ENCODE measurements around the gene ADAT1.

The ADAT1 gene

DNA sequence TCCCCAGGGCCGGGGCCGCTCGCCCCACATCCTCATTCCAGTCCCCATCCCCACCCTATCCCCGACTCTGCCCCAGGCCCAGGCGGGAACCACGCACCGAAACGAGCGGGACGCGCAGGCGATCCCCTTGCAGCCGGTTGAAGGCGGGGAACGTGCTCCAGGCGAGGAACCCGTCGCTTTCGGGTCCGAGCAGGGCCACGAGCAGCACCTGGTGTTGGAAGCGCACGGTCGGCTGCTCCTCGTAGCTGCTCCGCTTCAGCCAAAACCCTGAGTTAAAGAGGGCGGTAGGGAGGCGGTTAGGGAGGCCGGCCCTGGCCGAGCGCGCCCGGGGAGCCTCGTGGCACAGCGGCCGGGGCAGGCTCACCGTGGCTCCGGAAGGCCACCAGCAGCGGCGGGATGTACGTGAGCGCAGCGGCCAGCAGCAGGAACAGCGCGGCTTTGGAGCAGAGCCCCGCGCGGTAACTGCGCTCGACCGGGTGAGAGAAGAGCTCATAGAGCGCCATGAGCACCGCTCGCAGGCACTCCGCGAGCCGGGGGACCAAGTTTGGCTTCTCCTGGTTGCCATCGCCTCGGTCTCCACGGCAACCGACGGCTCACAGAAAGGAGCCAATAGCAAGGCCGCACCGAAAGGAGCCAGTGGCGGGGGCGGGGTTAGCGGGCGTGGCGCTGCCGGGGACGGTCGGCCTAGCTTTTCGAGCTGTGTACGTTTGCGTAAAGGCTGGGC lies 67.2 kb downstream of the ADAT1 start, which contains the start of gene TMEM231 (continued):
- no peak for TF ChIP-seq SCRT1 (tag by site-specific recombination; IDR thresholded peaks at IDR 0.05; ENCODE audit: borderline replicate concordance)

DNA sequence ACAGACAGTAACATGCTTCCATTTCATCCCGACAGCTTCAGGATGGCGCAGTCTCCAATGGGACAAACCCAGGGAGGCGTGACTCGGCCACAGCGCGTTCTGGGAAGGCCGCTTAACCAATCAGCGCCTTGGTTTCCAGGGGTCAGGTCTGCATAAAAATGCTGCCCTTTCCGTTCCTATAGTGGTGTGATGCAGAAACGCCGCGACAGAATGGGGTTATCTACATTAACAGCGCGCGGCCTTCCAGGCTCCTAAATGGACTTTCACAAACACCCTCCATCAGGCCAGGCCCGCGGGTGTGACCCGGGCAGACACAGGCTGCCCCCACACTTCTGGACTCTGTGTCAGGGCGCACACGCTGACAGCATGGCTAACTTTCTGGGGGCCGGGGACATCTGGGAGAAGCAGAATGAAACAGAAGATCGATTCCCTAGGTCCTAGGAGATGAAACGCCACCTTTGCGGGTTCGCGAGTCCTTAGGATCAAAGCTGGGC lies 67.8 kb downstream of the ADAT1 start:
- ChIA-PET CTCF (interaction anchor here (0.7 to 1.4 kb wide), 3 partner anchors 38 to 90 kb away, joined by 4 to 5 read pairs (median 4); partner anchors contain the start of gene TMEM170A), POLR2A (interaction anchor here (1.1 to 2.2 kb wide), 4 partner anchors 10 to 93 kb away, joined by 3 to 22 read pairs (median 10); partner anchors contain the start of genes ADAT1, GABARAPL2, KARS1 and TERF2IP)
- peak overlapping the region; percentile 64 for H3K27ac ChIP-seq (ENCODE audit: extremely low read depth, low read depth, low read length)
- H3K9me3 ChIP-seq (ENCODE audit: control insufficient read depth, insufficient read depth, low read depth, low read length) = no peaks in the 10 kb centered on the region
- no peaks in the 10 kb centered on the region for H3K36me3 ChIP-seq (ENCODE audit: control insufficient read depth in 2 of 2, insufficient read depth in 1 of 2, low read length in 2 of 2)
- H3K4me1 ChIP-seq (ENCODE audit: control insufficient read depth, insufficient read depth, low read length) = no peaks in the 10 kb centered on the region
- peak overlapping the region; percentile 69 for H3K4me3 ChIP-seq (ENCODE audit: low read depth, low read length)
- TF ChIP-seq KLF9 (tag by site-specific recombination; IDR thresholded peaks at IDR 0.05; ENCODE audit: low read depth) = peak; percentile 65
- TF ChIP-seq SP3 (tag by site-specific recombination; IDR thresholded peaks at IDR 0.05) = peak; percentile 25; the same call in 1 of the 2 replicates
- peak; percentile 79; the same call in 1 of the 2 replicates for TF ChIP-seq ZNF530 (tag by site-specific recombination; IDR thresholded peaks at IDR 0.05; ENCODE audit: low read depth)
- TF ChIP-seq ZNF626 (tag by site-specific recombination; IDR thresholded peaks at IDR 0.05) = no peak
- TF ChIP-seq ZFP3 (tag by site-specific recombination; IDR thresholded peaks at IDR 0.05; ENCODE audit: low read depth) = no peak
- TF ChIP-seq, protein P1, sequence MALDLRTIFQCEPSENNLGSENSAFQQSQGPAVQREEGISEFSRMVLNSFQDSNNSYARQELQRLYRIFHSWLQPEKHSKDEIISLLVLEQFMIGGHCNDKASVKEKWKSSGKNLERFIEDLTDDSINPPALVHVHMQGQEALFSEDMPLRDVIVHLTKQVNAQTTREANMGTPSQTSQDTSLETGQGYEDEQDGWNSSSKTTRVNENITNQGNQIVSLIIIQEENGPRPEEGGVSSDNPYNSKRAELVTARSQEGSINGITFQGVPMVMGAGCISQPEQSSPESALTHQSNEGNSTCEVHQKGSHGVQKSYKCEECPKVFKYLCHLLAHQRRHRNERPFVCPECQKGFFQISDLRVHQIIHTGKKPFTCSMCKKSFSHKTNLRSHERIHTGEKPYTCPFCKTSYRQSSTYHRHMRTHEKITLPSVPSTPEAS (tag by site-specific recombination; IDR thresholded peaks at IDR 0.05) = peak; percentile 55; the same call in 1 of the 2 replicates
- peak; percentile 78 for TF ChIP-seq KLF10 (tag by site-specific recombination; IDR thresholded peaks at IDR 0.05)
- TF ChIP-seq, protein P2, sequence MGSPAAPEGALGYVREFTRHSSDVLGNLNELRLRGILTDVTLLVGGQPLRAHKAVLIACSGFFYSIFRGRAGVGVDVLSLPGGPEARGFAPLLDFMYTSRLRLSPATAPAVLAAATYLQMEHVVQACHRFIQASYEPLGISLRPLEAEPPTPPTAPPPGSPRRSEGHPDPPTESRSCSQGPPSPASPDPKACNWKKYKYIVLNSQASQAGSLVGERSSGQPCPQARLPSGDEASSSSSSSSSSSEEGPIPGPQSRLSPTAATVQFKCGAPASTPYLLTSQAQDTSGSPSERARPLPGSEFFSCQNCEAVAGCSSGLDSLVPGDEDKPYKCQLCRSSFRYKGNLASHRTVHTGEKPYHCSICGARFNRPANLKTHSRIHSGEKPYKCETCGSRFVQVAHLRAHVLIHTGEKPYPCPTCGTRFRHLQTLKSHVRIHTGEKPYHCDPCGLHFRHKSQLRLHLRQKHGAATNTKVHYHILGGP (tag by site-specific recombination; IDR thresholded peaks at IDR 0.05) = no peak
- TF ChIP-seq ZBTB48 (tag by site-specific recombination; IDR thresholded peaks at IDR 0.05) = peak; percentile 81
- no peak for TF ChIP-seq ZNF623 (tag by site-specific recombination; IDR thresholded peaks at IDR 0.05)
- TF ChIP-seq ZNF335 (tag by site-specific recombination; conservative IDR thresholded peaks at IDR 0.05) = peak; percentile 83
- TF ChIP-seq, protein P3, sequence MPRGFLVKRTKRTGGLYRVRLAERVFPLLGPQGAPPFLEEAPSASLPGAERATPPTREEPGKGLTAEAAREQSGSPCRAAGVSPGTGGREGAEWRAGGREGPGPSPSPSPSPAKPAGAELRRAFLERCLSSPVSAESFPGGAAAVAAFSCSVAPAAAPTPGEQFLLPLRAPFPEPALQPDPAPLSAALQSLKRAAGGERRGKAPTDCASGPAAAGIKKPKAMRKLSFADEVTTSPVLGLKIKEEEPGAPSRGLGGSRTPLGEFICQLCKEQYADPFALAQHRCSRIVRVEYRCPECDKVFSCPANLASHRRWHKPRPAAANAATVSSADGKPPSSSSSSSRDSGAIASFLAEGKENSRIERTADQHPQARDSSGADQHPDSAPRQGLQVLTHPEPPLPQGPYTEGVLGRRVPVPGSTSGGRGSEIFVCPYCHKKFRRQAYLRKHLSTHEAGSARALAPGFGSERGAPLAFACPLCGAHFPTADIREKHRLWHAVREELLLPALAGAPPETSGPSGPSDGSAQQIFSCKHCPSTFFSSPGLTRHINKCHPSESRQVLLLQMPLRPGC (tag by site-specific recombination; IDR thresholded peaks at IDR 0.05) = peak; percentile 50; the same call in 1 of the 2 replicates
- TF ChIP-seq YY1 (tag by site-specific recombination; IDR thresholded peaks at IDR 0.05) = no peak
- peak; percentile 77 for TF ChIP-seq SP2 (tag by site-specific recombination; IDR thresholded peaks at IDR 0.05)
- TF ChIP-seq, protein P4, sequence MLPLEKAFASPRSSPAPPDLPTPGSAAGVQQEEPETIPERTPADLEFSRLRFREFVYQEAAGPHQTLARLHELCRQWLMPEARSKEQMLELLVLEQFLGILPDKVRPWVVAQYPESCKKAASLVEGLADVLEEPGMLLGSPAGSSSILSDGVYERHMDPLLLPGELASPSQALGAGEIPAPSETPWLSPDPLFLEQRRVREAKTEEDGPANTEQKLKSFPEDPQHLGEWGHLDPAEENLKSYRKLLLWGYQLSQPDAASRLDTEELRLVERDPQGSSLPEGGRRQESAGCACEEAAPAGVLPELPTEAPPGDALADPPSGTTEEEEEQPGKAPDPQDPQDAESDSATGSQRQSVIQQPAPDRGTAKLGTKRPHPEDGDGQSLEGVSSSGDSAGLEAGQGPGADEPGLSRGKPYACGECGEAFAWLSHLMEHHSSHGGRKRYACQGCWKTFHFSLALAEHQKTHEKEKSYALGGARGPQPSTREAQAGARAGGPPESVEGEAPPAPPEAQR (tag by site-specific recombination; IDR thresholded peaks at IDR 0.05) = no peak
- TF ChIP-seq ZNF341 (tag by site-specific recombination; IDR thresholded peaks at IDR 0.05; ENCODE audit: low read depth) = no peak
- no peak for TF ChIP-seq ZNF548 (tag by site-specific recombination; IDR thresholded peaks at IDR 0.05)
- peak; percentile 95 for TF ChIP-seq IKZF3 (tag by site-specific recombination; IDR thresholded peaks at IDR 0.05)
- TF ChIP-seq ZNF274 (IDR thresholded peaks at IDR 0.05; ENCODE audit: low read length) = no peak
- no peak for TF ChIP-seq ZNF274 (tag by site-specific recombination; IDR thresholded peaks at IDR 0.05; ENCODE audit: borderline replicate concordance)
- TF ChIP-seq ZNF146 (tag by site-specific recombination; IDR thresholded peaks at IDR 0.05) = no peak
- 0 out of 2 replicates have a peak, but pooled peaks have one; percentile 58 for TF ChIP-seq ZNF561 (tag by site-specific recombination; IDR thresholded peaks at IDR 0.05; ENCODE audit: borderline replicate concordance)
- no peak for TF ChIP-seq GFI1B (tag by site-specific recombination; IDR thresholded peaks at IDR 0.05)
- TF ChIP-seq, protein P5, sequence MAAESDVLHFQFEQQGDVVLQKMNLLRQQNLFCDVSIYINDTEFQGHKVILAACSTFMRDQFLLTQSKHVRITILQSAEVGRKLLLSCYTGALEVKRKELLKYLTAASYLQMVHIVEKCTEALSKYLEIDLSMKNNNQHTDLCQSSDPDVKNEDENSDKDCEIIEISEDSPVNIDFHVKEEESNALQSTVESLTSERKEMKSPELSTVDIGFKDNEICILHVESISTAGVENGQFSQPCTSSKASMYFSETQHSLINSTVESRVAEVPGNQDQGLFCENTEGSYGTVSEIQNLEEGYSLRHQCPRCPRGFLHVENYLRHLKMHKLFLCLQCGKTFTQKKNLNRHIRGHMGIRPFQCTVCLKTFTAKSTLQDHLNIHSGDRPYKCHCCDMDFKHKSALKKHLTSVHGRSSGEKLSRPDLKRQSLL (tag by site-specific recombination; IDR thresholded peaks at IDR 0.05) = no peak
- TF ChIP-seq MYNN (tag by site-specific recombination; IDR thresholded peaks at IDR 0.05; ENCODE audit: borderline replicate concordance) = no peak
- no peak for TF ChIP-seq ZNF214 (tag by site-specific recombination; IDR thresholded peaks at IDR 0.05; ENCODE audit: borderline replicate concordance)
- TF ChIP-seq ZXDB (tag by site-specific recombination; IDR thresholded peaks at IDR 0.05) = no peak; the same call in 1 of the 2 replicates
- no peak for TF ChIP-seq ZNF610 (tag by site-specific recombination; IDR thresholded peaks at IDR 0.05; ENCODE audit: borderline replicate concordance)
- no peak for TF ChIP-seq ZNF266 (tag by site-specific recombination; IDR thresholded peaks at IDR 0.05; ENCODE audit: low read depth)
